ENCODE results near the gene CPXM1. TPM values are rescaled to one million over a fixed set of nuclear protein-coding genes. Genes with fewer than 3 reads are reported as not detected.
"Not testable (repeated sequence)": the region's sequence is repeated elsewhere in the genome, so short reads cannot be mapped to it uniquely, and the experiment has no call there.

CPXM1 gene
- total and polyA plus RNA-seq, 3 experiments from 2014 or later: 0.46 to 0.71 TPM; not detected in 1

DNA sequence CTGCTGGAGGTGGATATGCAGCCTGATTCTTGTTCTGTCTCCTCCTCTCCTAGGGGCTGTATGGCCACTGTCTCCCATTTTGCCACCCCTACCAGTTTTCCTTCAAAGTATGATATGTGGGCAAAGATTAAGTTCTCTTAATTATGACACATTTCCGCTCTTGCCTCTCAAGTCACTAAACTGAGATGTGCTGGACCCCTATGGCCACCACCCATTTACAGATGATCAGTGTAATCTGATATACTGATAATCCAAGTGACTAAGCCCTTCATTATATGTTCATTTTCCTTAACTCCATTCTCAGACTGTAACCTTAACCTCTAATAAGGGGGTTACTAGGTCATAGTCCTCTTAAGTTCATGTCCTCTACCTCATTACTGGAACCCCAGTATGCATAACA, 13.6 kb upstream of the CPXM1 start:
- Mint-ChIP-seq H3K4me3 (no peak overlapping the region), H3K9me3 (peaks cover 0 to 6% (median 0%) of the 10 kb centered on the region in 5 donors), H3K36me3 (peaks cover 0 to 19% (median 2%) of the 10 kb centered on the region in 3 donors), H3K4me1 (no peaks in the 10 kb centered on the region), H3K27me3 (peaks cover 26 to 42% of the 10 kb centered on the region in 2 donors), H3K27ac (no peak overlapping the region)
- POLR2A ChIA-PET: no interaction called here
- Histone ChIP-seq H3K36me3 (ENCODE audit: insufficient read depth, low read length) (no peaks in the 10 kb centered on the region), H3K4me3 (ENCODE audit: low read length) (no peak overlapping the region), H3K27me3 (ENCODE audit: insufficient read depth, low read length, poor library complexity, severe bottlenecking) (peaks cover 5% of the 10 kb centered on the region), H3K27ac (ENCODE audit: low read depth, low read length) (no peak overlapping the region), H3K9me3 (ENCODE audit: low read length) (no peaks in the 10 kb centered on the region), H3K4me1 (ENCODE audit: insufficient read depth, low read length) (no peaks in the 10 kb centered on the region)
- no peak for DNase-seq
- CTCF ChIA-PET: no interaction called here

DNA sequence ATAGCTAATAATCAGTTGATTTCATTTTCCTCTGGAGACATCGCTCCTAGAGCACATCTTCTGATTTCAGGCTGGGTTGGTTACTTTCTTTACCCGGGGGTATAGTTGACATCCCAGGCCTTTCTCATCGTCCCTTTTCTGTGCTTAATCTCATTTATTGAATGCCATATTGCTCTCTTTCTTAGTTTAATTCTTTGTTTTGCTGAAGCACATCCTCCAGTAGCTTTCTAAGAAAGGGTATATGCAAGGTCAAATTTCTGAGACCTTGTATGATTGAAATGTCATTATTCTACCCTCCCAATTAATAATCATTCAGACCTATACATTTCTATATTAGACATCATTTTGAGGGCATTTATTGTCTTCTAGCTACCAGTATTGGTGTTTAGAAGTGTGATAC, 11.8 kb upstream of the CPXM1 start:
- Histone ChIP-seq H3K36me3 (ENCODE audit: insufficient read depth, low read length) (no peaks in the 10 kb centered on the region), H3K4me3 (ENCODE audit: low read length) (no peak overlapping the region), H3K27me3 (ENCODE audit: insufficient read depth, low read length, poor library complexity, severe bottlenecking) (peaks cover 5% of the 10 kb centered on the region), H3K9me3 (ENCODE audit: low read length) (no peaks in the 10 kb centered on the region), H3K4me1 (ENCODE audit: insufficient read depth, low read length) (no peaks in the 10 kb centered on the region), H3K27ac (ENCODE audit: low read depth, low read length) (no peak overlapping the region)
- Mint-ChIP-seq H3K9me3 (peaks cover 0 to 6% (median 0%) of the 10 kb centered on the region in 5 donors), H3K36me3 (peaks cover 0 to 21% (median 2%) of the 10 kb centered on the region in 3 donors), H3K27me3 (peaks cover 28 to 54% of the 10 kb centered on the region in 2 donors), H3K4me1 (no peaks in the 10 kb centered on the region), H3K27ac (no peak overlapping the region), H3K4me3 (no peak overlapping the region)
- ChIA-PET POLR2A (no interaction called here), CTCF (interaction anchor here (1.3 kb wide), 1 partner anchor 10 kb away, joined by 3 read pairs; no protein-coding TSS in a partner anchor)
- no peak for DNase-seq

DNA sequence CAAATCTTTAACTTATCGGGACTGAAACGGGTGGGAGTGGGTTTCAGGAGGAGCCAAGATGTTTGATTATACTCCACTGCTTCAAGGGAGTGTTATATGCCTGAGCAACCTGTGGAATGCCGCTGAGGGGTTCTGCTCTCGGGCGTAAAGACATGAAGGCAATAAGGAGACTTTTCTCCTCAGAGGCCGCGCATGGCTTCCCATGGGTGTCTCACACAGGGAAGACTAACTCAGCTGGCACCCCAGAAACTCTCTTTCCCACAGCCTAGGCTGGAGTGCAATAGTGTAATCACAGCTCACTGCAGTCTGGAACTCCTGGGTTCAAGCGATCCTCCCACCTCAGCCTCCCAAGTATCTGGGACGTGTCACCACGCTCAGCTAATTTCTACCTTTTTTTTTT, 9.3 kb upstream of the CPXM1 start:
- Mint-ChIP-seq H3K27ac (no peak overlapping the region), H3K27me3 (peaks cover 42 to 60% of the 10 kb centered on the region in 2 donors), H3K4me1 (peaks cover 0 to 3% (median 0%) of the 10 kb centered on the region in 3 donors), H3K36me3 (peaks cover 0 to 21% (median 2%) of the 10 kb centered on the region in 3 donors), H3K9me3 (peaks cover 0 to 6% (median 0%) of the 10 kb centered on the region in 5 donors), H3K4me3 (no peak overlapping the region)
- Histone ChIP-seq H3K4me3 (ENCODE audit: low read length) (no peak overlapping the region), H3K36me3 (ENCODE audit: insufficient read depth, low read length) (no peaks in the 10 kb centered on the region), H3K9me3 (ENCODE audit: low read length) (no peaks in the 10 kb centered on the region), H3K4me1 (ENCODE audit: insufficient read depth, low read length) (no peaks in the 10 kb centered on the region), H3K27me3 (ENCODE audit: insufficient read depth, low read length, poor library complexity, severe bottlenecking) (peaks cover 5% of the 10 kb centered on the region), H3K27ac (ENCODE audit: low read depth, low read length) (no peak overlapping the region)
- DNase-seq: no peak
- ChIA-PET CTCF (no interaction called here), POLR2A (no interaction called here)

DNA sequence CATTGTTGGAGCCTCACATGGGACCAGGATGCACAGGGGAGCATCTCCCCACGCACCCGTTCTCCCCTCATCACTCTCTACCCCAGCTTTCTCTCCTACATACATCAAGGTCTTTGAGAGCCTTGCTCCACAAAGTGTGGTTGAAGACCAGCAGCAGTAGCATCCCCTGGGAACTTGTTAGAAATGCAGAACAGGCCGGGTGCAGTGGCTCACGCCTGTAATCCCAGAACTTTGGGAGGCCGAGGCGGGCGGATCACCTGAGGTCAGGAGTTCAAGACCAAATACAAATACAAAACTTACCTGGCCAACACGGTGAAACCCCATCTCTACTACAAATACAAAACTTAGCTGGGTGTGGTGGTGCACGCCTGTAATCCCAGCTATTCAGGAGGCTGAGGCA, 7.5 kb upstream of the CPXM1 start:
- H3K4me1 Mint-ChIP-seq; CTCF ChIA-PET; H3K4me3 ChIP-seq (ENCODE audit: low read length); H3K36me3 ChIP-seq (ENCODE audit: insufficient read depth, low read length); H3K9me3 Mint-ChIP-seq; H3K4me3 Mint-ChIP-seq; H3K4me1 ChIP-seq (ENCODE audit: insufficient read depth, low read length); H3K27ac Mint-ChIP-seq; DNase-seq; H3K27ac ChIP-seq (ENCODE audit: low read depth, low read length); H3K27me3 ChIP-seq (ENCODE audit: insufficient read depth, low read length, poor library complexity, severe bottlenecking); H3K9me3 ChIP-seq (ENCODE audit: low read length); POLR2A ChIA-PET: not testable (repeated sequence)
- H3K36me3 Mint-ChIP-seq: peaks cover 0 to 15% (median 0%) of the 10 kb centered on the region in 3 donors
- H3K27me3 Mint-ChIP-seq: peaks cover 43 to 61% of the 10 kb centered on the region in 2 donors

DNA sequence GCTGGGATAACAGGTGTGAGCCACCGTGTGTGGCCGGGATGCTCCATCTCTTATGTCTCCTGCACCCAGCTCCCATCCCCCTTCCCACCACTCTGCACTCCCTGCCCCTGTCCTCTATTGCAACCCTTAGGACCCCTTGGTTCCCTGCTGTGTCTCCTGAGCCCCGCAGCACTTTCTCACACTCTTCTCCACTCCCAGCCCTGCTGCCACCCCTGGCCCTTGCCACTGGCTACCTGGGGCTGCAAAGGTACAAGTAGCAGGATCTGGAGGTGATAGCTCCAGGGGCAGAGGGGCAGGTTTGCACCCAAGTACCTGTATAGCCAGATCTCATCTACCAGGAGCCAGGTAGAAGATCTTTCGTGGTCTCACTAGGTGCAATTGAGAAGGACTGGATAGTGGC, 6.6 kb upstream of the CPXM1 start:
- no peak for DNase-seq
- Mint-ChIP-seq H3K4me1 (peaks cover 0 to 3% (median 0%) of the 10 kb centered on the region in 3 donors), H3K9me3 (peaks cover 0 to 3% (median 0%) of the 10 kb centered on the region in 5 donors), H3K4me3 (no peak overlapping the region), H3K27me3 (peaks cover 46 to 61% of the 10 kb centered on the region in 2 donors), H3K27ac (no peak overlapping the region), H3K36me3 (peaks cover 0 to 11% (median 2%) of the 10 kb centered on the region in 3 donors)
- H3K4me1 ChIP-seq (ENCODE audit: insufficient read depth, low read length): no peaks in the 10 kb centered on the region
- POLR2A ChIA-PET: no interaction called here
- no peaks in the 10 kb centered on the region for H3K36me3 ChIP-seq (ENCODE audit: insufficient read depth, low read length)
- H3K27ac ChIP-seq (ENCODE audit: low read depth, low read length): no peak overlapping the region
- CTCF ChIA-PET: no interaction called here
- peaks cover 4% of the 10 kb centered on the region for H3K27me3 ChIP-seq (ENCODE audit: insufficient read depth, low read length, poor library complexity, severe bottlenecking)
- no peak overlapping the region for H3K4me3 ChIP-seq (ENCODE audit: low read length)
- no peaks in the 10 kb centered on the region for H3K9me3 ChIP-seq (ENCODE audit: low read length)

DNA sequence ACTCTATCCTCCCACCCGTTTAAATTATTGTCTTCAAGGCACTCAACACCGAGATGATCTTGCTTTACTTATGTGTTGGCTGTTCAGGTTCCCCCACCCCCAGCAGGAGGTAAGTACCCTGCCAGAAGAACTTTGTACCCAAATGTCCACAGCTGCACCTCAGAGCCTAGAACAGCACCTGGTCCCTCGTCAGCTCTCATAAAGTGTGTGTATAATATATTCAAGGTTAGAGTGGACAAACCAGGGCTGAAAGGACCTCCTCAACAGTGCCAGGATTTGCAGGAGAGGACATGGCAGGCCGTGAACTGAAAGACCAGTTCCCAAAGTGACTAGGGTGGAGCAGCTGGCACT, 5.9 kb upstream of the CPXM1 start:
- Histone ChIP-seq H3K36me3 (ENCODE audit: insufficient read depth, low read length) (no peaks in the 10 kb centered on the region), H3K9me3 (ENCODE audit: low read length) (no peaks in the 10 kb centered on the region), H3K27me3 (ENCODE audit: insufficient read depth, low read length, poor library complexity, severe bottlenecking) (peaks cover 3% of the 10 kb centered on the region), H3K4me3 (ENCODE audit: low read length) (no peak overlapping the region), H3K27ac (ENCODE audit: low read depth, low read length) (no peak overlapping the region), H3K4me1 (ENCODE audit: insufficient read depth, low read length) (peaks cover 2% of the 10 kb centered on the region)
- DNase-seq: no peak
- ChIA-PET CTCF (no interaction called here), POLR2A (no interaction called here)
- Mint-ChIP-seq H3K27me3 (peaks cover 45 to 60% of the 10 kb centered on the region in 2 donors), H3K9me3 (peaks cover 0 to 3% (median 0%) of the 10 kb centered on the region in 5 donors), H3K36me3 (peaks cover 0 to 8% (median 2%) of the 10 kb centered on the region in 3 donors), H3K27ac (no peak overlapping the region), H3K4me3 (no peak overlapping the region), H3K4me1 (peaks cover 2 to 6% (median 2%) of the 10 kb centered on the region in 3 donors)

DNA sequence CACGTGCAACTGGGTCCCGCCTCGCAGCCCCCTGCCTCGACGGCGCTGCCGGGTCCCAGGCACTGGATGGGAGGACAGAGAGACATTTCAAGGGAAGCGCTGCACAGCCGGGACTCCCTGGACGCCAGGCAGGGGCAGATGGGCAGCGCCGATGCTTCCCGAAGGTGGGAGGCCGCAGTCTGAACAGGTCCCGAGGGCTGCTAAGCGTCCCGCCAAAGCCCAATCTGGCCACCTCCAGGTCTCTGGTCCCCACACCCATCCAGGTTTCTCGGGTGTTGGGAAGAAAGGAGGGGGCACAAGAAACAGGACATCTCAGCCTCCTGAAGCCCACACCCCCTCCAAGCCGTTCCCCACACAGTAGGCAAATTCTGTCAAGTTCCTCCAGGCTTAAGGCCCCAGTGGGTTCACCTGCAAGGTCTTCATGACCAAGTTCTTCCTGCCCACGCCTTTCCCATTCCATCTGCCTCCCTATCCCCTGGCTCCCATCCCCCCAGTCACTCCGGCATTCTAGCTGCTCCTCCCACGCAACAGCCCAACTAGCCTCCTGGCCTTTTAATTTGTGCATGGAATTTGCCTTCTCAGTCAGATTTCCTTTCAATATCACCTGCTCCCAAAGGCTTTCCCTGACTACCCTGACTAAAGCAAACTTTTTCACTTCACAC, 5.4 kb upstream of the CPXM1 start:
- peaks cover 46 to 60% of the 10 kb centered on the region in 2 donors for H3K27me3 Mint-ChIP-seq
- no peak for DNase-seq
- no peaks in the 10 kb centered on the region for H3K9me3 ChIP-seq (ENCODE audit: low read length)
- peaks cover 0 to 2% (median 0%) of the 10 kb centered on the region in 5 donors for H3K9me3 Mint-ChIP-seq
- peaks cover 0 to 3% (median 2%) of the 10 kb centered on the region in 3 donors for H3K36me3 Mint-ChIP-seq
- no peak overlapping the region for H3K27ac ChIP-seq (ENCODE audit: low read depth, low read length)
- POLR2A ChIA-PET: no interaction called here
- no peak overlapping the region for H3K27ac Mint-ChIP-seq
- H3K27me3 ChIP-seq (ENCODE audit: insufficient read depth, low read length, poor library complexity, severe bottlenecking): peaks cover 8% of the 10 kb centered on the region
- no peak overlapping the region for H3K4me3 ChIP-seq (ENCODE audit: low read length)
- H3K4me1 ChIP-seq (ENCODE audit: insufficient read depth, low read length): peaks cover 7% of the 10 kb centered on the region
- H3K36me3 ChIP-seq (ENCODE audit: insufficient read depth, low read length): no peaks in the 10 kb centered on the region
- no peak overlapping the region for H3K4me3 Mint-ChIP-seq
- CTCF ChIA-PET: no interaction called here
- peaks cover 7 to 11% (median 7%) of the 10 kb centered on the region in 3 donors for H3K4me1 Mint-ChIP-seq

DNA sequence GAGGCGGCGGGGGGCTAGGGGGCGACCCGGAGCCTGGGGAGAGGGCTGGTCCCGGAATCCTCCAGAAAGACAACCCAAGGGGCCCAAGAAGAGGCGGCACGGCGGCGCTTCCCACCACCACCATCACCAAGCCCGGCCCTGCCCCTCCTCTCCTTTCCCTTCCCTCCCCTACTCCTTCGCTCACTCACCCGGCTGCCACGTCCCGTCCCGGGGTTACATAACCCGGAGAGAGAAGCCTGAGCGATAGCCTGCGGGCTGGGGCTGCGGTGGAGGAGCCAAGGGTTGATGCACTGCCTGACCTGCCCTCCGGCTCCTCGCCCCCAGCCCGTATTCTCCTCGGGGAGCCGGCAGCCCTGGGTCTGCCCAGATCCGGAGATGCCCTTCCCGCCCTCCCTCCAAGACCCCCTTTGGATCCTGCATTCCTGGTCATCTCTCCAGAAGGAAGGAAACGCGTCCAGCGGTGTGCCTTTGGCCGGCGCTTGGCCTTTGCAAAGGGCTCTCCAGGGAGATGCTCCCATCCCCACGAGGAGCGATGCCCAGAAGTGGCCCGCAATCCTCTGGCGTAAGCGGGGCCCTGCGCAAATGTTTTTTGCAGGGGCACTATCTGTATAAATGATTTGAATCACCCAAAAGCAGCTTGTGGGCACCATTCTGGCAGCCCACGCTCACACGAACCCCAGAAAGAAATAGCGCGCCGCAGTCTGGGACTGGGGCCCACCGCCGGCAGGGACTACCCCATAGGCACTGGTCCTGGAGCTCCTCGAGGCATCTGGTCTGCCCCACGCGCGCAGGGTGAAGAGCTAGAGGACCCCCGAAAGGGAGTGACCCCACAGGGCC, 4.6 kb upstream of the CPXM1 start:
- no peak overlapping the region for H3K27ac ChIP-seq (ENCODE audit: low read depth, low read length)
- H3K36me3 Mint-ChIP-seq: peaks cover 0 to 3% (median 2%) of the 10 kb centered on the region in 3 donors
- CTCF ChIA-PET: no interaction called here
- POLR2A ChIA-PET: no interaction called here
- peaks cover 8% of the 10 kb centered on the region for H3K4me1 ChIP-seq (ENCODE audit: insufficient read depth, low read length)
- peaks cover 12 to 14% (median 12%) of the 10 kb centered on the region in 3 donors for H3K4me1 Mint-ChIP-seq
- no peak overlapping the region for H3K4me3 ChIP-seq (ENCODE audit: low read length)
- no peak overlapping the region for H3K4me3 Mint-ChIP-seq
- DNase-seq: peak in 1 of 5 donors; percentile 38
- no peaks in the 10 kb centered on the region for H3K9me3 ChIP-seq (ENCODE audit: low read length)
- H3K27me3 Mint-ChIP-seq: peaks cover 44 to 63% of the 10 kb centered on the region in 2 donors
- H3K27ac Mint-ChIP-seq: no peak overlapping the region
- peaks cover 14% of the 10 kb centered on the region for H3K27me3 ChIP-seq (ENCODE audit: insufficient read depth, low read length, poor library complexity, severe bottlenecking)
- peaks cover 0 to 2% (median 0%) of the 10 kb centered on the region in 5 donors for H3K9me3 Mint-ChIP-seq
- no peaks in the 10 kb centered on the region for H3K36me3 ChIP-seq (ENCODE audit: insufficient read depth, low read length)
